ENCODE data around the gene CDR2.

DNA sequence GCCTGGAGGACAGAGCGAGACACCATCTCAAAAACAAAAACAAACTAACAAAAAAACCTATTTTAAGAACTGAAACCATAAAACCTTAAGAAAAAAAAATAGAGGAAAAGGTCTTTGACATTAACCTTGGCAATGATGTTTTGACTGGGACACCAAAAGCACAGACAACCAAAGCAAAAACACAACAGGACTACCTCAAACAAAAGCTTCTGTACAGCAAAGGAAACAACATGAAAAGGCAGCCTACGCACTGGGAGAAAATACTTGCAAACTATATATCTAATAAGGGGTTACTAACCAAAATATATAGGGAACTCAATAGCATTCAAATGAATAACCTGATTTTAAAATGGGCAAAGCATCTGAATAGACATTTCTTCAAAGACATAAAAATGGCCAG, 32.3 kb downstream of the CDR2 start:
- TF ChIP-seq CTCF (IDR thresholded peaks at IDR 0.05; ENCODE audit: insufficient read depth, low read length), result no peak
- no peak for TF ChIP-seq GABPA (IDR thresholded peaks at IDR 0.05; ENCODE audit: low read depth)
- TF ChIP-seq, protein P1, sequence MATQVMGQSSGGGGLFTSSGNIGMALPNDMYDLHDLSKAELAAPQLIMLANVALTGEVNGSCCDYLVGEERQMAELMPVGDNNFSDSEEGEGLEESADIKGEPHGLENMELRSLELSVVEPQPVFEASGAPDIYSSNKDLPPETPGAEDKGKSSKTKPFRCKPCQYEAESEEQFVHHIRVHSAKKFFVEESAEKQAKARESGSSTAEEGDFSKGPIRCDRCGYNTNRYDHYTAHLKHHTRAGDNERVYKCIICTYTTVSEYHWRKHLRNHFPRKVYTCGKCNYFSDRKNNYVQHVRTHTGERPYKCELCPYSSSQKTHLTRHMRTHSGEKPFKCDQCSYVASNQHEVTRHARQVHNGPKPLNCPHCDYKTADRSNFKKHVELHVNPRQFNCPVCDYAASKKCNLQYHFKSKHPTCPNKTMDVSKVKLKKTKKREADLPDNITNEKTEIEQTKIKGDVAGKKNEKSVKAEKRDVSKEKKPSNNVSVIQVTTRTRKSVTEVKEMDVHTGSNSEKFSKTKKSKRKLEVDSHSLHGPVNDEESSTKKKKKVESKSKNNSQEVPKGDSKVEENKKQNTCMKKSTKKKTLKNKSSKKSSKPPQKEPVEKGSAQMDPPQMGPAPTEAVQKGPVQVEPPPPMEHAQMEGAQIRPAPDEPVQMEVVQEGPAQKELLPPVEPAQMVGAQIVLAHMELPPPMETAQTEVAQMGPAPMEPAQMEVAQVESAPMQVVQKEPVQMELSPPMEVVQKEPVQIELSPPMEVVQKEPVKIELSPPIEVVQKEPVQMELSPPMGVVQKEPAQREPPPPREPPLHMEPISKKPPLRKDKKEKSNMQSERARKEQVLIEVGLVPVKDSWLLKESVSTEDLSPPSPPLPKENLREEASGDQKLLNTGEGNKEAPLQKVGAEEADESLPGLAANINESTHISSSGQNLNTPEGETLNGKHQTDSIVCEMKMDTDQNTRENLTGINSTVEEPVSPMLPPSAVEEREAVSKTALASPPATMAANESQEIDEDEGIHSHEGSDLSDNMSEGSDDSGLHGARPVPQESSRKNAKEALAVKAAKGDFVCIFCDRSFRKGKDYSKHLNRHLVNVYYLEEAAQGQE (IDR thresholded peaks at IDR 0.05; ENCODE audit: insufficient replicate concordance, low read depth), result no peak
- TF ChIP-seq POLR2AphosphoS5 (IDR thresholded peaks at IDR 0.05; ENCODE audit: low read depth), result no peak
